DMS153 treated with DMSO at 0.1 percent for 48 hours (cell line): ENCODE data around the gene KCNIP3.
A peak's percentile ranks its signal among the peaks of the same experiment; 100 is the strongest.
"Not testable (repeated sequence)": the region's sequence is repeated elsewhere in the genome, so short reads cannot be mapped to it uniquely, and the experiment has no call there.

Experiments
- DNase-seq: peaks from one replicate; lab custom pipeline; 2025; ENCODE audit not compliant: unreplicated experiment; lab: John Stamatoyannopoulos, UW

The KCNIP3 gene

GRCh38 chr2:95296880-95297487 is at the start of gene KCNIP3:
KCNIP3 (plus strand) TSS chr2:95297347; CDS start chr2:95297439, 92 bp downstream.
- peak; percentile 59 for DNase-seq

DNA sequence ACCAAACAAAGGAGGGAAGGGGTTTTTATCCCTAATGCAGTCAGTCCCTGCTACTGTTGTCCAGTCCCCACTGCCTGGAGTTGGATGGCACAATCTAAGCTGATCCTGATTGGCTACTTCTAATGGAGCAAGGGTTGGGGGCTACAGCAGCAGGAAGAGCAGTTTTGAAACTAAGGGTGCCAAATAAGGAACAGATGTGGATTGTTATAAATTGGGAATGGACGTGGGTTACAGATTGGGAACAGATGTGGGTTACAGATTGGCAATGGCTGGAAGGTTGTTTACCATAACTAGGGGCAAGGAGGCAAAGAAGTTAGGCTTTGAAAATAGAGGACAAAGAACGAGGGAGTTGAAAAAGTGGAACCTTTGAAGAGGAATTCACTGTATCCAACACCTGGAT is 38.9 kb upstream of the KCNIP3 start:
- DNase-seq: no peak

GRCh38 chr2:95260028-95261023 is 36.8 kb upstream of the KCNIP3 start:
- DNase-seq: no peak

DNA sequence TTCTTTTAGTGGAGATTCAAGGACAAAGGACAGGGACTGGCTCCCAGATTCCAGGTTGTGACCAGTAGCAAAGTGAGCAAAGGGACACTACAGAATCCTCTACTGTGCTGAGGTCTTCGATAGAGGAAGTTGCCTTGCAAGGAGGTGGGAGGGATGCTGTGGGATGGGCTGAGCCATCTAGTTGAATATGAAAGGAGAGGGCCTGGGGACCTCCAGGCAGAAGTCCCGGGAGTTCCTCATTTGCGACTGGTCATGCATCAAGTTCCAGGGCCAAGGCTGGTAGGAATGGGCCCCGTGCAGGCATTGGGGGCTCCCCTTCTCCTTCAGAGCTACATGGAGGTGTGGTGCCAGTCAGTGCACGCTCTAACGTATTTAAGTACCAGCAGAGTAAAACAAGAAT is 35.5 kb upstream of the KCNIP3 start:
- no peak for DNase-seq

DNA sequence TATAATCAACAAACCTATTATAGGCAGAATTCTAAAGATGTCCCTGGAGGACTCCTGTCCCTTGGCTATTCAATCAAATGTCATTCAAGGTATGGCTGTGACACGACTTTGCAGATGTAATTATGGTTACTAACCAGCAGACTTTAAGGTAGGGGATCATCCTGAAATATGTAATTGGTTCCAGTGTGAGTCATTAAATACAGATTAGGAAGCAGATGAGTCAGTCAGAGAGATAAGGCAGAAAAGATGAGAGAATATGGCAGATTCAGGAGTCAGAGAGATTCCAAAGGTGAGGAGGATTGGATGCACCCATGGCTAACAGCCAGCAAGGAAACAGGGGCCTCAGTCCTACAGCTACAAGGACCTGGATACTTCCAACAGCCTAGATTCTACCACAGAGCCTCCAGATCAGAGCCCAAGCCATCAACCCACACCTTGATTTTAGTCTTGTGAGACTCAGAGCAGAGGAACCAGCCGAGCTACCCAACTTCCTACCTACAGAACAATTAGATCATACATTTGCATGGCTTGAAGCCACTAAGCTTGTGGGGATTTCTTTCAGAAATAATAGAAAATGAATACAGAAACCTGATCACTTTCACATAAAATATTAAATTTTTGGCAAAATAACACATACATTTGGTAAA is 34.1 kb upstream of the KCNIP3 start:
- no peak for DNase-seq

DNA sequence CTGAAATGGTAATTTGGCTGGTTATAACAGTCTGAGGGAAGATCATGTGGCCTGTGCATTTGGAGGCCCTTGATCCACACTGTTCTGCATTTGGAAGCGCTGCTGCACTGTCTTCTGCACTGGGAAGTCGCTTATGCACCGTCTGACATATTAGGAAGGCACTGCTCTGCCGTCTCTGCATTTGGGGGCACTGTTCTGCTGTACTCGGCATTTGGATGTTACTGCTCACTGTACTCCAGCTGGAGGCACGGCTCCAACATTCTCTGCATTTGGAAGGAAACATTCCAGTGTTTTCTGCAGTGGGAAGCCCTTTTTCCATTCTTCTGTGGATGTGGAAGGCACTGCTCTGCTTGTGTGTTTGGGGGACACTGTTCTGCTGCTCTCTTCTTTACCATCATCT is 32.5 kb upstream of the KCNIP3 start:
- no peak for DNase-seq

DNA sequence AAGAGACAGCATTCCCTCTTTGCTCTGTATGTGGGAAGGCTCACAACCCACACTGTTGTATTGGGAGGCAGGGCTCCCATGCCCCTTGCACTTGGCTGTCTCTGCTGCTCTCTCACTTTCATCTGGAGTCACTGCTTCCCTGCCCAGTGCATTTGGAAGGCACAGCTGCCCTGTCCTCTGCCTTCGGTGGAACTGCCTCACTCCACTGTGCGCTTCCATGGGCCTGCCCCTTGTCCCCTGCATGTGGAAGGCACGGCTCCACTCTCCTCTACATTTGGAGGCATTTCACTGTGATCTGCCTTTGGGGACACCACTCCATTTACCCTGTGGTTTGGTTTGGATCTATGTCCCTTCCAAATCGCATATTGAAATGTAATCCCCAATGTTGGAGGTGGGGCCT is 32.0 kb upstream of the KCNIP3 start:
- DNase-seq: no peak

DNA sequence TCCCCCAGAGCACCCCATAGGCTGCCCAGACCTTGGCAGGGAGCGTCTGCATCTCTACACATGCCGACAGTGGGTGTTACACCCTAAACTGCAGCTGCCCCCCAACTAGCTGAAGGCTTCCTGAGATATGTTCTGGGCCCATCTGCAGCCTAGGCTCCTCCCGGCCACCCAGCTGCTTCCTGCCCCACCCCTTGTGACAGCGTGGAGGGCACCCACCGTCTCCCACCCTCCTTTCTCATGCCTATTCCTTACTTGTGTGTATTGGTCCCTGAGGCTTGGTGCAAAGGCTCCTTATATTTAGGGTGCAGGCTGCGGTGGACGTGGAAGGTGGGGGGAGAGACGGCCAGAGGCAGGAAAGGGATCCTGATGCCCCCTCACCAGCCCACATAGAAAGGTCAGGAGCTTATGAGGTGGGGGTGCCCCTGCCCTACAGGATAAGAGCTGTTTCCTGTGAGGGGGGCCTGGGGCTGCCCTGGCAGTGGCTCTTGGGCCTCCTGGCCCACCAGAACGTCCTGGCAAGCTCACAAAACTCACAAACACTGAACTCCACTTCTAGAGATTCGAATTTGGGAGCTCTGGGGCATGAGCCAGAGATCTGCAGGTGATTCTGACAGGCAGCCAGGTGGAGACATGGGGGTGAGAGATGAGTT is 30.2 kb upstream of the KCNIP3 start:
- no peak for DNase-seq

DNA sequence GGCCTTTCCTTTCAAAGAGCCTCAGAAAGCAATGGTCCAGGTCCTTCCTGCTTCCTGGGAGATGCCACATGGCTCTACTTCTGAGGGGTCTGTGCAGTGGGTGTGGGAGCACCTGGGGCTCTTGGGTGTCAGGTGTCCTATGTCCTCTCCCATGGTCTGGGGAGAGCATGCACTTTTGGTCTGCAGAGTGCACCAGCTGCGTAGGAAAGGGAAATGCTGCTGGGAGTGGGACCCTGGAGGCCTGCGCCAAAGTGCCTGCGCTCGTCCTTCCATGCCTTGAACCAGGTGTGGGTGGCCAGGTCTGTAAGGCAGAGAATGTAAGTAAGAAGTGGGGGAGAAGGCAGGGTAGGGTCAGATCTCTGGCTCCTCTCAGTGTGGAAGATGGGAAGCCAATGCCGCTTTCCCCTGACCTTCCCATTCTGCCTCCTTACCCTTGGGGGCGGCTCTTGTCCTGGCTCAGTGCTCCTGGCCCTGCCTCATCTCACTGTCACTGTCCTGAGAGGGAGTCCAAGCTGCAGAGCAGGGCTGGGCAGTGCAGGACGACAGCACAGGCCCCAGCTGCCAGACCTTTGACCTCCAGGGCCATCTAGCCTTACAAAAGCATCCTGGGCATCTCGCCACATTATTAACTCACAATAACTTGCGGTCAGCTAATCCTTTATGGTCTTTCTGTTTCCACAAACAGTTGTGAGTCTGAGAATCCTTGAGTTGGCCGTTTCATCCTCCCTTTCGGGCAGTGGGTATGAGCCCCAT is 29.5 kb upstream of the KCNIP3 start:
- no peak for DNase-seq

- no peak for DNase-seq
Observed at GRCh38 chr2:95268211-95269035, 28.7 kb upstream of the KCNIP3 start.

GRCh38 chr2:95269036-95269680 is 28.0 kb upstream of the KCNIP3 start:
- DNase-seq: no peak

DNA sequence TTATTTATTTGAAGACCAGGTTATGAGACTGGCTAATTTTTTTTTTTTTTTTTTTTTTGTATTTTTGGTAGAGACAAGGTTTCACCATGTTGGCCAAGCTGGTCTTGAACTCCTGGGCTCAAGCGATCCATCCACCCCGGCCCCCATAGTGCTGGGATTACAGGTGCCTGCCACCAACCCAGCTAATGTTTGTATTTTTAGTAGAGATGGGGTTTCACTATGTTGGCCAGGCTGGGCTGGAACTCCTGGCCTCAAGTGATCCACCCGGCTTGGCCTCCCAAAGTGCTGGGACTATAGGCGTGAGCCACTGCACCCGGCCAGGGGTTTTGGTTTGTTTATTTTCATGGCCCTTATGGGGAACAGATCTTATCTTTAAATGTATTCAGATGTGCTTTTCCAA is 27.4 kb upstream of the KCNIP3 start:
- not testable (repeated sequence) for DNase-seq

DNA sequence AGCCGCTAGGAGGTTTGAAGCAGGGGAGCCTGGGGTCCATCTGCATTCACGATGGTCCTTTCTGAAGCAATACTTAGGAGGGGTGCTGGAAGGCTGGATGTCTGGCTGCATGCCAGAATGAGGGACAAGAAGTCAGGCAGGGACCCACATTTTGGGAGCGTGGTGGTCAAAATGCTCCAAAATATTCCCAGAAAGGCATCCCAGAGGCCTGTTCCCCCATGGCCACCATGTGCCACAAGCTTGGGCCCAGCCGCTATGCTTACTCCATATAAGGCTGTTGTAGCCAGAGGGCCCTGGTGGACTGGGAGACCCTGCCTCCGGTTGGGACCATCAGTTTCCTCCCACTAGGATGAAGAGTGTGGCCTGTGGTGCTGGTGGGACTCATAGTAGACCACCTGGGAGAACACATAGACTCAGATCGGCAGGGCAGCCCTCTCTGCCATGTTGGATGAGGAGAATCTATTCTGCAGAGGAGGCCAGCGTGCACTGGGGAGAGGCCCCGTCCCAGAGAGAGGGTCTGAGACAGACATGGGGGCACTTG is 26.5 kb upstream of the KCNIP3 start:
- no peak for DNase-seq

- DNase-seq: no peak
Observed at GRCh38 chr2:95271381-95271971, 25.7 kb upstream of the KCNIP3 start.

DNA sequence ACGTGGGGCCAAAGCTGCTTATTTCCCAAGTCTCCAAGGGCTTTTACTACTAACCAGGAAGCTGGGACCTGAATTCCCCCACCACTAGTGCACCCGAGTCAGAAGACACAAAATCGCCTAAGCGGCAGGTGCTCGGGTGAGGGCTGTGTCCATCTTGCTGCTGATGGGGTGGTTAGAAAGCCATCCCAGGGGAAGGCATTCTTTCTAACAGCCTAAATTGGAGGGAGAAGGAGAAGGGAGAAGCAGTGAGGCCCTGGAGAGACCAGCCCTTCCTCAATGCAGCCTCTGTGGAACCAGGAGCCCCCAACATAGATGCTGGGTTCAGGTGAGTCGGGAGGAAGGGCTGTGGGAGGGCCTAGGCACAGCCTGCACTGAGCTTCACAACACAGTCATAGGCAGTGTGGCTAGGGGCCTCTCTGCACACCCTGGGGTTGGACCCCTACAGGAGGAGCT is 24.8 kb upstream of the KCNIP3 start:
- DNase-seq: no peak

DNA sequence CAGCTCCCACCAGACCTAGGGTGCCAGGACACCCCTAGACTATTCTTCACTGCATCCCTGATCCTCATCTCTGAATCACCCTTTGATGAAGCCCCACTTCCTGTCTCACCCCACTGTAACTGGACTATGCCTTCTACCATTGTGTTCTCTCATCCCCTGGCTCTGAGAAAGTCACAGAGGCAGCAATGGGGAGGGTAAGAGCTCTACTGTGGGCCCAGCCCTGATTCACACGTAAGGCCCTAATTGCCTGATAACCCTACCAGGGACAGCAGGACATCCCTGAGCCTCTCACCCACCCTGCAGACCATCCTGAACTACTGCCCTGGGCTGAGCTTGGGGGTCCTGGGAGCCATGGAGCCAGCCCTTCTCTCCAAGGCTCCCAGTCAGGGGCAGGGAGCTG is 24.4 kb upstream of the KCNIP3 start:
- DNase-seq: no peak

- DNase-seq: no peak
Observed at GRCh38 chr2:95273566-95274290, 23.4 kb upstream of the KCNIP3 start.
